Common myeloid progenitor, CD34-positive (primary cell): ENCODE measurements around the gene NUDCD2.
"Not testable (repeated sequence)": the region's sequence is repeated elsewhere in the genome, so short reads cannot be mapped to it uniquely, and the experiment has no call there.

Experiments
- CTCF ChIA-PET: fragments of 350-600 bp; sonication (Branson Sonifier 250); formaldehyde crosslinking; loops from one replicate; lab custom pipeline; 2021; ENCODE audit warnings: antibody characterized with exemption; lab: Charles Lee
- POLR2A ChIA-PET: fragments of 350-600 bp; sonication (Branson Sonifier 250); formaldehyde crosslinking; loops from one replicate; lab custom pipeline; 2021; ENCODE audit warnings: antibody characterized with exemption; lab: Charles Lee
- DNase-seq, 3 donors: peaks; one replicate each; pipeline versions ENCODE4 v3.0.0 to v3.0.0-alpha.2; 2013
- H3K27ac ChIP-seq, 2 experiments: 1 replicate in 1 of 2; 2 replicates in 1 of 2; pipeline ENCODE4 v1.7.0; 2013; ENCODE audit warnings: inconsistent platforms in 2 of 2, low read length in 2 of 2, mild to moderate bottlenecking in 2 of 2, low read depth in 1 of 2, moderate library complexity in 1 of 2; ENCODE audit not compliant: severe bottlenecking in 2 of 2, insufficient read depth in 1 of 2, poor library complexity in 1 of 2
- H3K27me3 ChIP-seq, 5 experiments: replicated peaks in 2 of 5; 1 replicate in 3 of 5; 2 replicates in 2 of 5; pipeline versions ENCODE4 v1.6.1 to v1.7.0; 2013; ENCODE audit warnings: low read length in 4 of 5, mild to moderate bottlenecking in 2 of 5, moderate library complexity in 2 of 5, inconsistent platforms in 1 of 5; ENCODE audit not compliant: insufficient read depth in 5 of 5, control insufficient read depth in 4 of 5
- H3K36me3 ChIP-seq, 4 experiments: 1 replicate in 2 of 4; 2 replicates in 2 of 4; pipeline versions ENCODE4 v1.6.1 to v1.7.0; 2013; ENCODE audit warnings: low read length in 3 of 4, control low read depth in 1 of 4, mild to moderate bottlenecking in 1 of 4; ENCODE audit not compliant: control insufficient read depth in 4 of 4, insufficient read depth in 4 of 4
- H3K4me1 ChIP-seq, 4 experiments: 1 replicate in 3 of 4; 2 replicates in 1 of 4; pipeline versions ENCODE4 v1.6.1 to v1.7.1; 2013; ENCODE audit warnings: low read length in 3 of 4, mild to moderate bottlenecking in 3 of 4, control low read depth in 1 of 4, inconsistent platforms in 1 of 4, moderate library complexity in 1 of 4; ENCODE audit not compliant: control insufficient read depth in 4 of 4, insufficient read depth in 4 of 4; ENCODE audit errors: control extremely low read depth in 1 of 4
- H3K4me3 ChIP-seq, 7 experiments: 1 replicate in 4 of 7; 2 replicates in 3 of 7; pipeline versions ENCODE4 v1.5.1 to v1.7.0; 2013; ENCODE audit warnings: mild to moderate bottlenecking in 7 of 7, low read length in 6 of 7, moderate library complexity in 6 of 7, inconsistent platforms in 2 of 7, low read depth in 2 of 7, control low read depth in 1 of 7; ENCODE audit not compliant: insufficient read depth in 4 of 7, control insufficient read depth in 1 of 7; ENCODE audit errors: extremely low read depth in 1 of 7
- H3K9me3 ChIP-seq, 5 experiments: 1 replicate in 4 of 5; 2 replicates in 1 of 5; pipeline versions ENCODE4 v1.6.1 to v1.7.1; 2013; ENCODE audit warnings: low read length in 4 of 5, mild to moderate bottlenecking in 2 of 5, inconsistent platforms in 1 of 5, low read depth in 1 of 5, moderate library complexity in 1 of 5; ENCODE audit not compliant: control insufficient read depth in 4 of 5, insufficient read depth in 2 of 5; ENCODE audit errors: control extremely low read depth in 1 of 5
- WGBS: methylation state at CpG from one replicate; pipeline ENCODE4 v1.1.5; 2013; ENCODE audit not compliant: insufficient coverage; 5-methylcytosine and 5-hydroxymethylcytosine counted together

The NUDCD2 gene

GRCh38 chr5:163437011-163437308, 22.9 kb downstream of the NUDCD2 start:
- Histone ChIP-seq H3K36me3 (peaks cover 3 to 22% (median 13%) of the 10 kb centered on the region in 4 experiments), H3K27ac (peak overlapping the region in 1 of 2 experiments; percentile 95), H3K4me1 (peaks cover 7 to 43% (median 36%) of the 10 kb centered on the region in 4 experiments), H3K9me3 (no peaks in the 10 kb centered on the region), H3K27me3 (no peaks in the 10 kb centered on the region), H3K4me3 (peak overlapping the region in 6 of 7 experiments; percentile 2 to 97 (median 94))
- POLR2A ChIA-PET = interaction anchor here (0.6 to 1.8 kb wide), 2 partner anchors 23 to 24 kb away, joined by 5 to 10 read pairs; partner anchors contain the start of genes HMMR and NUDCD2
- no peak for DNase-seq
- CTCF ChIA-PET = interaction anchor here (3.6 kb wide), 1 partner anchor 20 kb away, joined by 17 read pairs; no protein-coding TSS in a partner anchor
- WGBS = 0% methylated on average over 5 of the region's 6 CpGs

- H3K36me3 ChIP-seq = peaks cover under 1 to 18% (median 11%) of the 10 kb centered on the region in 4 experiments
- H3K27me3 ChIP-seq = no peaks in the 10 kb centered on the region
- WGBS = 100% methylated on average over 3 of the region's 4 CpGs
- H3K4me1 ChIP-seq = peaks cover 7 to 43% (median 36%) of the 10 kb centered on the region in 4 experiments
- H3K27ac ChIP-seq = peak overlapping the region in 1 of 2 experiments; percentile 95
- DNase-seq = no peak
- CTCF ChIA-PET = no interaction called here
- POLR2A ChIA-PET = no interaction called here
- H3K4me3 ChIP-seq = peak overlapping the region in 6 of 7 experiments; percentile 2 to 97 (median 94)
- H3K9me3 ChIP-seq = no peaks in the 10 kb centered on the region
These were observed 23.4 kb downstream of the NUDCD2 start for GRCh38 chr5:163436515-163436914.

- Histone ChIP-seq H3K4me1 (peaks cover 7 to 36% (median 30%) of the 10 kb centered on the region in 4 experiments), H3K4me3 (no peak overlapping the region), H3K27ac (peak overlapping the region in 1 of 2 experiments; percentile 30), H3K9me3 (no peaks in the 10 kb centered on the region), H3K27me3 (no peaks in the 10 kb centered on the region), H3K36me3 (peaks cover 0 to 2% (median 0%) of the 10 kb centered on the region in 4 experiments)
- ChIA-PET POLR2A (no interaction called here), CTCF (no interaction called here)
- peak in 2 of 3 donors; percentile 17 to 32 for DNase-seq
- no CpG with 5 or more reads among the region's 3 CpGs for WGBS
These were observed 25.5 kb downstream of the NUDCD2 start for GRCh38 chr5:163434401-163434866.

- ChIA-PET POLR2A (no interaction called here), CTCF (no interaction called here)
- Histone ChIP-seq H3K36me3 (no peaks in the 10 kb centered on the region), H3K9me3 (no peaks in the 10 kb centered on the region), H3K4me1 (peaks cover 7 to 25% (median 21%) of the 10 kb centered on the region in 4 experiments), H3K27me3 (no peaks in the 10 kb centered on the region), H3K27ac (no peak overlapping the region), H3K4me3 (no peak overlapping the region)
- no peak for DNase-seq
- 75% methylated on average over 5 of the region's 5 CpGs for WGBS
These were observed 26.6 kb downstream of the NUDCD2 start for GRCh38 chr5:163433271-163433670.

- H3K27me3 ChIP-seq = no peaks in the 10 kb centered on the region
- ChIA-PET CTCF (no interaction called here), POLR2A (no interaction called here)
- no peaks in the 10 kb centered on the region for H3K36me3 ChIP-seq
- H3K9me3 ChIP-seq = no peaks in the 10 kb centered on the region
- no peak for DNase-seq
- WGBS = 100% methylated on average over 1 of the region's 1 CpG
- H3K27ac ChIP-seq = no peak overlapping the region
- H3K4me3 ChIP-seq = no peak overlapping the region
- H3K4me1 ChIP-seq = peaks cover 7 to 24% (median 16%) of the 10 kb centered on the region in 4 experiments
These were observed 27.4 kb downstream of the NUDCD2 start for GRCh38 chr5:163432544-163432943.

- ChIA-PET CTCF (interaction anchor here (1.2 to 1.4 kb wide), 2 partner anchors 17 to 33 kb away, joined by 3 to 5 read pairs; partner anchors contain the start of gene NUDCD2), POLR2A (interaction anchor here (0.6 kb wide), 1 partner anchor 16 kb away, joined by 3 read pairs; no protein-coding TSS in a partner anchor)
- H3K4me3 ChIP-seq = peak overlapping the region in 1 of 7 experiments; percentile 59
- not testable (repeated sequence) for H3K9me3 ChIP-seq, H3K36me3 ChIP-seq, H3K27me3 ChIP-seq
- 0% methylated on average over 2 of the region's 4 CpGs for WGBS
- H3K4me1 ChIP-seq = peaks cover 0 to 16% (median 6%) of the 10 kb centered on the region in 4 experiments
- peak; percentile 61 to 92 (median 74) for DNase-seq
- H3K27ac ChIP-seq = peak overlapping the region in 1 of 2 experiments; percentile 54
These were observed 33.8 kb downstream of the NUDCD2 start for GRCh38 chr5:163426128-163426527.

- WGBS = 100% methylated on average over 1 of the region's 1 CpG
- POLR2A ChIA-PET = no interaction called here
- CTCF ChIA-PET = interaction anchor here (1.2 to 2.5 kb wide), 2 partner anchors 14 to 17 kb away, joined by 3 to 13 read pairs; no protein-coding TSS in a partner anchor
- Histone ChIP-seq H3K27ac (no peak overlapping the region), H3K4me3 (no peak overlapping the region), H3K9me3 (no peaks in the 10 kb centered on the region), H3K36me3 (no peaks in the 10 kb centered on the region), H3K27me3 (no peaks in the 10 kb centered on the region), H3K4me1 (peaks cover 0 to 16% (median 6%) of the 10 kb centered on the region in 4 experiments)
- DNase-seq = peak in 1 of 3 donors; percentile 41
These were observed 35.1 kb downstream of the NUDCD2 start for GRCh38 chr5:163424836-163425235.
